ENCODE data around the gene TMEM63C.

Gene TMEM63C

DNA sequence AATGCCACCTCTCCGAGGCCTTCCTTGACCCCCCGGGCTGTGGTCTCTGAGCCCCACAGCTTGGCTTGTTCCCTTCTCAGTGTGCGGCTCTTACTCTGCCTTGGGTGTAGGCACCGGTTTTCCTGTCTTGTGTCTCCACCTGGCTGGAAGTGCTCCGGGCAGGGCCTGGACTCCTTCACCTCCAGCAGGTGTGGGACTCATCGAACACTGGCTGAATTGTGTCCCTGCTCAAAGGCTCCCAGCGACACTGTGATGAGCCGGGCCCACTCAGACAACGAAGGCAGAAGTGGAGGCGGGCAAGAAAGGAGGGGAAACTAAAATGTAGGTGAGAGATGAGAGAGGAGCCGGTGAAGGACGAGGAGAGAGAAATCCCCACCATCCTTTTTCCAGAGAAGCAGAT, 18.0 kb downstream of the TMEM63C start:
- no peak for DNase-seq

DNA sequence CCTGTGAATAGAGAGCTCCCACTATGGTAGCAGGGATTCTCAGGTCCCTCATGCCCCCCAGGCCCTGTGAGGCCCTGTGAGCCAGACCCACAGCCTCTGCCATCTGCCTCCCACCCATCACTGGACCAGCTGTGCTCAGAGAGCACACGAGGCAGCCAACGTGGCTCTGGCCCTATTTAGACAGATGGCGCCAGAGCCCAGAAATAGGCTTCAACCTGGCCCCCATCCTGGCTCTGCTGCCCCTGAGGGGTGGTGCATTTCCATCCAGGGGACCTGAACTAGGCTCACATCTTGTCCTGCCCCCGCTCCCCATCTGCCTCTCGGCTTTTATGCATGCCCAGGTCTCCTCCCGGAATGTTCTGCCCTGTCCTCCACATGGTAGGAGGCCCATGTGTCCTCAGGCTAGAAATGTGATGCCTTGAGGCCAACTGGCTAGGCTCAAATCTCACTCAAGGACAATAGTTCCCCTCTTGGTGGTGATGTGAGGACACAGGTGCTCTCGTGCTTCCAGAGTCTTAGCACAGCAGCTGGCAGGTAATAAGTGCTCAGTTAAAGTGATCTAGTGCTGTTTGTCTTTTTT, 18.9 kb downstream of the TMEM63C start:
- DNase-seq, result no peak

DNA sequence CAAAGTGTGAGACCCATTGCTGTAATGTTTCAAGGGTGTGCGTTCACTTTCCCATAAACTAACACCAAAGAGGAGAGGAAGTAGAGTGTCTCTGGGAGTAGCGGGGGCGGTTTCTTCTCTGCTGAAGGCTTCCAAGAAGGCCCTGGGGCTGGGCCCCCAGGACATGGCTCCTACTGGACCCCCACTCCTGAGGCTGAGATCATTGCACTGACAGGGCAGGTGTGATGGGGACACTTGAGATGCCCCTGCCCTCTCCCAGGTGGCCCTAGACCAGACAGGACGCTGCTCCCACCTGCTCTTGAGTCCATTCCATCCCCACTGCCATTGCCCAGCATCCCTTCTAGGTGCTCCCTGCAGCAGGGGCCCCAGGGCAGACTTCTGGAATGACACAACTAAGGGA, 20.1 kb downstream of the TMEM63C start:
- DNase-seq, result no peak

DNA sequence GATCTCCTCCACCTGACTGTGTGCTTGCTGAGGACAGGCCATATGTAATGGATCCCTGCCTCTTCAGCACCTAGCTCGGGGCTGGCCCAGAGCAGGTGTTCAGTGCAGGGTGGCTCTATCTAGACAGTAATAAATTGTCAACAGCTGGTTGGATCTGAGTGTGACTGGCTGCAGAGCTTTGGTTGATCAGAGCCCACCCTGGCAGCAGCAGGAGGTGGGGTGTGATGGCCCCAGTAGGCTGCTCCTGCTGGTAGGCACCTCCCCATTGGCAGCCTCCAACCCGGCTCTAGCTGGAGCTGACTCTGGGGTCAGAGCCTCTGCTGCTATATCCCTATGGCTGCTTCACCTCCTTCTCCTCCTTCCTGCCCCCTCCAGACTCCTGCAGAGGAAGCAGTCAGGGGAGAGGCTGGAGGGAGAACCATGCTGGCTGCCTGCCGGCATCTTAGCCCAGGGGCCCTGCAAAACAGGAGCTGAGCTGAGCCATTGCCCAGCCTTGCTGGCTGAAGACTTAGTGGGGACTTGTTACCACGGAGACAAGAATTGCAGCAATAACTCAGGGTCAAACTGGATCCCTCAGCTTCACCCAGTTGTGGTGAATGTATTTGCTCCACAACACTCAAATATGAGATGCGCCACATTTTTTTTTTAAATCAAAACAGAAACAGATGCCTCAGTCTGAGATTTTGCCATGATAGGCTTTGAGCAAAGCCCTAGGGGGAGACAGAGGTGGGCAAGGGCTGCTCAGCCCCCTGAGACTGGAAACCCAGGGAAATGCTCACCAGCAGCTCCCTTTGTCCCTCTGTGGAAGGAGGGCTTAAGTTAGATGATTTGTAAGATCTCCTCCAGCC, 22.2 kb downstream of the TMEM63C start:
- DNase-seq, result no peak

DNA sequence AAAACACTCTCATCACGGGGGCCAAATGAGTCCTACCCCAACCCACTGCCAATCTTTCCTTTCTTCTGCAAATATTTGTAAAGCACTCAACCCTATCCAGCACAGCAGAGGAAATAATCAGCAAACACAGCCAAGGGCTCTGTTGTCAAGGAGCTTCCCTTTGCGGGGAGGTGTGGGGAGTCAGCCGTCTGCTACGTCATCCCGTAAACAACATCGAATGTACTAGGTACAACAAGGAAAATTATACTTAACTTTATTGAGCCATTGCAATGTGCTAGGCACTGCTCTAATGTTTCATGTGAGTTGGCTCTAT, 22.8 kb downstream of the TMEM63C start:
- no peak for DNase-seq

DNA sequence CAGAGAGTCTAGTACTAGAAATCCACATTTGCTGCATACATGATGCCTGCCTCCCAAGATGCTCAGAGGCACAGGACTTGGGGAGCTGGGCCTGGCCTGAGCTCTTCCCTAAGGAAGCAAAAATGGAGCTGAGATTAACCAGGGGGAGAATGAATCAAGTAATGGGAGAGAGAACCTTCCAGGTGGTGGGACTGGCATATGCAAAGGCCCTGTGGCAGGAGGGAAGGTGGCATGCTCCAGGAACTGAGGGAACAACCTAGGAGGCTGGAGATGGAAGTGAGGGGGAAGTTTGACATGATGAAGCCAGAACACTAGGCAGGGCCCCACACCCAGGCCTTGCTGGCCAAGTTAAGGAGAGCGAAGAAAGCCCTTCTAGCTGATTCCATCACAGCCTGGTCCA, 23.3 kb downstream of the TMEM63C start:
- DNase-seq, result no peak

DNA sequence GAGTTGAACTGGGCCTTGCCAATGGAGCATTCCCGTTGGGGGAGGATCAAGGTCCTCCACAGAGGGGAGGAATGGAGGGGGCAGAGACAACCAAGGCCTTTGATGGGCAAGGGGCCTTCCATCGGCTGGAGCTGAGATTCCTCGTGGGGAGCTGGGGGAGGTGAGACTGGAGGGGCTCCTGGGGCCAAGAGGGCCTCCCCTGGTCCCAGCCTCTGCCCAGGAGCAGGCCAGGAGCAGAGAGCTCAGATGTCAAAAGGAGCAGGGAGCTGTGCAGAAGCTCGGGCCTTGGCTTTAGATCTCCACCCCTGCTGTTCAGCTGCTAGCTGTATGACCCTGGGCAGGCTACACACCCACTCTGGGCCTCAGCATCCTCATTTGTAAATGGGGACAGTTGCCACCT, 24.0 kb downstream of the TMEM63C start:
- DNase-seq, result no peak

DNA sequence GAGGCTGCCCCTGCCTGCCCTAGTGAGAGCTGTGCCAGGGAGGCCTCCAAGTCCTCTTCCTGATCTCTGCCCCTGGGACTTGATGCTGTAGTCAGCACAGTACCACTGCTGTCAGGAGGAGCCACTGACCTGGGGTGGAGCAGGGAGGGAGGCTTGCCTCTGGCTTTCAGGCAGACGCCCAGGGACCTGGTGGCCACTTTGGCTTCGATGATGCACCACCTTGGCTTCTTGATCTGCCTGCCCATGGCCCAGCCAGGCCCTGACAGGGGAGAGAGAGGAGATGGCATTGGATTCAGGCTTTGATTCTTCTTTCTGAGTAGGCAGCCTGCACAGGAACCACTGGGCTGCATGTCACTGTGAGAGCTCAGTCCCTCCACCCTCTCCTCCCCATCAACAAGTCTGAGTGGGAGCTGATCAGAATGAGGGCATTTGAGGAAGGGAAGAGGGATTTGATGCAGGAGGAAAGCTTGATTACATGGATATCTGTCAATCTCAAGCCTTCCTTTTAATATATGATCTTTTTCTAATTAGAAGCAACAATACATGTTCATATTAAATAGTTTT, 24.7 kb downstream of the TMEM63C start:
- no peak for DNase-seq

DNA sequence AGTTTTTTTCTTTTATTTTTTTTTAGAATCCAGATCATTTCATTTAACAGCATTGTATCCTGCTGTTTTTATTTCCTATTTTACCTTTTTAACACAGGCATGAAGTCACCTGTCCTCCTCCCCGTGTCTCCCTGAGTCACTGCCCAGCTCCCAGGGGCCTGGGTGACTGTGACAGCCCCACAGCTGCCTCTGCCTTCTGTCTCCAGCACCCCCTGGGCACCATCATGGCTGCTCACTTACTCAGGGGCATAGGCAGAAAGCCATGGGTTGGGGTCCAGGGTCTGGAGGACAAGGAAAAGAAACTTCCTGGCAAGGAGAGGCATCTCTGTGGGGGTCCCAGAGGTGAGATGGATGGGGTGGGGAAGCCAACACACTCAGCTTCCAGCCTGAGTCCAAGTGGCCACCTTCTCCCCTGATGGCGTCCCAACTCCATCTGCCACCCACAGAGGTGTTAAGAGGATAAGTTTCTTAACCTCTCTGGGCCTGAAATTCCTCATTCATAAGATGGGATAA, 25.3 kb downstream of the TMEM63C start:
- DNase-seq, result no peak

DNA sequence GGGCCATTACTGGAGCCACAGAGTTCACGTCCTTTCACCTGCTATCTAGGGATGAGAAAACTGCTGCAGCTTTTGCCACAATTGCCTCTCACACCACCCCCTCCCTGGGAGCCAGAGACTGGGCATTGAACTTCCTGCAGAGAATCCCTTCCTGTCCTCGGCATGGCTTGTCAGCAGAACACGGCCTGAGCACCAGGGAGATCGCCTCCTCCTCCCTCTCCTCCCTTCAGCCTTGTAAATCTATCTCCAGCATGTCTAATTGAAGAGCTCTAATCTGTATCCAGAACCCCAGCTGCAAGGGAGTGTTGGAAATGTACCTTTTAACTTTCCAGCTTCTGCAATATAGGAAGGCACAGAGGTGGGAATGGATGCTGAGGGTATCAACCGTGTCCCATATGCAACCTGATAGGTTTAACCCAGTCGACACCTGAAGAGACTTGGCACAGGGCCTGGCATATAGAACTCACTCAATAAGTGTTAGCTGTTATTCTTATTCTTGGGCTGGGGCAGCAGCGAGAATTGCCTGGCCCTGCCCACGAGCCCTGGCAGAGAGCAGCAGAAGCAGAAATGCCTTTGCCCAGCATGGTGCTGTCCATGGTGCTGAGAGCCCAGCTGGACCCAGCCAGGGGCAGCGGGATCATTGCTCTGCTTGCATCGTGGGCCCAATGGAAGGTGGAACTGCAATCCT, 26.8 kb downstream of the TMEM63C start:
- DNase-seq, result peak; percentile 50

DNA sequence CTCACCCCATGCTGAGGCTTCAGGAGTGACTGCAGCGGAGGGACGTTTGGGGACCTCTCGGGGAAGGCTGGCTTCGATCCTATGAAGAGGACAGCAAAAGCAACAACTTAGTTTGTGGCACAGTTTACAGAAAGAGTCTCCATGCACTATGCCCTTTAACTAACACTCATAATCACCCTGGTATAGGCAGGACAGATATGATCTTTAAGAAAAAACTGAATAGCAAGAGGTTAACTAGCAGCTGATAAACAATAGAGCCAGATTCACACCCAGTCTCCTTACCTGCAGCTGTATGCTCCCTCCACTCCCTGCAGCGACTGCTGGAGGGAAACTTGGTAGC, 27.4 kb downstream of the TMEM63C start:
- no peak for DNase-seq

DNA sequence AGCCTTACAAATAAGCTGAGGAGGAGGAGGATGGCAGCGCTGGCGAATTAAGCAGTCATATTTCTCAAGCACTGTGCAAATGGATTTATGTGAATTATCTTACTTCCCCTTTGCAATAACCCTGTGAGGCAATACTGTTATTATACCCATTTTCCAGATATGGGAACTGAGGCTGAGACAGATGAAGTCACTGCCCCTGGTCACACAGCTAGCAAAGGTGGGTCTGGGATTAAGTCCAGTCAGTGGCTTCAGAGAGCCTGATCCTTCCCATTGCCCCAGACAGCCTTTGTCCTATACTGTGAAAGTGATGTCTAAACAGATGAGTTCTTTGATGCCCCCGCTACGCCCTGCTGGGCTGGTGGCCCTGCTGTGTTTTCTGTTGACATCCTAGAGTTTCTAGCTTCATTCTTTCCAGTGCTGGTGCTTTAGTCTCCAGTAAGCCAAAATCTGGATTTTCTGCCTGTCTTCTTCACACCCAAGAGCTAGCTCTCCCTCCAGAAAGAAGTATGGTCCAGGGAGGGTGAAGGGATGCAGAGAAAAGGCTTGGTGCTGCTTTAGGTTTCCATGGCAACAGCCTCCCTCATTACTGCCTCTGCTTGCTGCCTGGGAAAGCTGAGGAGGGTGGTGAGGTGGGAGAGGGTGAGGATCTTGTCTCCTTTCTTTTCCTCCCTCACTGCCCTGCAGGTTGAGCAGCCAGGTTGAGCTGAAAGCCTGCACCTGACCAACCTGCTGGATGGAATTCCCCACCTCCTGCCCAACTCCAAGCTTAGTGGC, 30.7 kb downstream of the TMEM63C start:
- DNase-seq, result no peak

DNA sequence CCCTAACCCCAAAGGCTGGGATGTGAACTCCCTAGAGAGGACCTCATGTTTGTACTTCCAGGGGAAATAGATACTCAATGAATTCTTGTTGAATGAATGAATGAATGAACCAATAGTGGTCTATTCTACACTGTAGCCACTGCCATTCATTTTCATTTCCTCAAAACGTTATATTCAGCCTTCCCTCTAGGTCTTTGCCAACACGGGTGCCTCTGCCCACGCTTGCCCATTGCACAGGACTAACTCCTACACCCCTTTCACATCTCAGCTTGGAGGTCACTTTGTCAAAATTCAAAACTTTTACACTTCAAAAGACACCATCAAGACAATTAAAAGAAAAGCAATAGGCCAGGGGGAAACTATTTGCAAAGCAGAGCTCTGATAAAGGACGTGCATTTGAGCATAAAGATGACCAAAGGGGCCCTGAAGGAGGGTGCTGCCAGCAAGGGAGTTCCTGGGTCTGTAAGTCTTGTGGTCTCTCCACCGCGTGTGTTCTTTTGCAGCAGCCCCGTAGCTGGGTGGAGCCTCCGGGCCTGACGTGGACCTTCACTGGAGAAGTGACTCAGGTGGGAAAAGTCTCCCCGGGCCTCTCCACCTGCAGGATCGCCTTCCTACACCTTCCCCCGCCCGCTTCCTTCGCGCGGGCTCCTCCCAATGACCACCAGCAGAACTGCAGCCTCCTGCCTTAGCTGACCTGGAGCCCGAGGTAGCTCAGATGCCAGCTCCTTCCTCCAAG, 31.5 kb downstream of the TMEM63C start:
- peak; percentile 18 for DNase-seq

DNA sequence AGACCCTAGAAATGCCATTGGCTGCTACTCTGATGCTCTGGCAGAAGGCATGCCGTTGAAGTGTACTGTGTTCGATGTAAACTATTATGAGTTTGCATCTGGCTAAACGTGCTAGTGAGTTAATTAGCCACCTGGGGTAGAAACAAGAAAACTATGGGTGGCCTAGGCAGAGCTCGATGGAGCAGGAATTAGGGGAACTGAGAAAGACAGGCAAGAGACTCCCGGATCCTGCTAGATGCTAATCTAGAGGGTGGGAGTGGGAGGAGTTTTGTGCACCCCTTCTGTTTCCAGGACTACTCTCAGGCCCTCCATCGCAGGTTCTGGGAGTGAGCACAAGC, 32.0 kb downstream of the TMEM63C start:
- DNase-seq, result no peak

DNA sequence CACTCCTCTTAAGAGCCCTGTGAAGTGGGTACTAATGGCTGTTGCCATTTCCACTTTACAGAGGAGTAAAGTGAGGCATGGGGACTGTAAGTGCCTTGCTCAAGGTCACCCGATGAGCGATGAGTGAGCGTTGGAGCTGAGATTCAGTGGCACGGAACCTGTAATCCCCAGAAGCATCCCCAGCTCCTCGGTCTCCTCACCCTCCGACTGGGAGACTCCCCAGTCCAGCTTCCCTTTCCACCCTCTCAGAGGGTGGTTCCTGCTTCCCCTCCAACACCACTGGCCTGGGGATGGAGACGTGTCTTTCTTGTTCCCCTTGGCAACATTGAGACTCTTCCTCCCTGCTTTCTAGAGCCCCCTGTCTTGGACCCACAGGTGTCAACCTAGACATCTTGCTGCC, 32.6 kb downstream of the TMEM63C start:
- no peak for DNase-seq

DNA sequence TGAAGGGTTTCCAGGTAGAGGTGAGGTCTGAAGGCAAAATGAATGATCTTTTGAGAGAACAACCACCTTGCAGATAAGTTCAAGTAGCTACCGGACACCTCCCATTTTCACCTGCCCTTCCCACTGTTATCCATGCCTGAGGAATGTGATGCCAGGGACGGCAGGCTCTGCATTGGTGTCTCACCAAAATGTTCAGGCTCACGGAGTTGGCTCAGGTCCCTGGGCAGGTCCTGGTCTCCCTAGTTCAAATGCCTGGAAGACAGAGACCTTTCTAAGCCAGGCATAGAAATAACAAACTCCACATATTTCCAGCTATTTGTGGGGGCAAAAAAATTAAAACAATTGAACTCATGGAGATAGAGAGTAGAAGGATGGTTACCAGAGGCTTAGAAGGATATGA, 36.0 kb downstream of the TMEM63C start:
- no peak for DNase-seq

DNA sequence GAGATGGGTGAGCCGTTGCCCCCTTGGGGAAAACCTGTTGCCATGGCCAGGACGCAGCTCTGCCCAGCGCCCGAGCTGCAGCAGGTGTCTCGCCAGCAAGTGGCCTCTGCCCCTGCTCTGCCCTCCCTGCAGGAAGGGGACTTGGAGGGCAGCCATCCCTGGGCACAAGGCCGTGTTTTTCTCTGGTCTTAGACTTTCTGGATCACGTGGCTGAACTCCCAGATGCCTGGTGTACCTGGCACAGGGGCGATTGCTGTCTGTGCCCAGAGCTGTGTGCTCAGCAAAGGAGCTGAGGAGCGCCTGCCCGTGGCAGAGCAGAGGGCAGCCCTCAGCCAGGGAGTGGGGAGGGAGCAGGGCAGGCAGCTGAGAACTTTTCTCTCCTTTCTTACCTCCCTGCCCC, 38.0 kb downstream of the TMEM63C start:
- no peak for DNase-seq

DNA sequence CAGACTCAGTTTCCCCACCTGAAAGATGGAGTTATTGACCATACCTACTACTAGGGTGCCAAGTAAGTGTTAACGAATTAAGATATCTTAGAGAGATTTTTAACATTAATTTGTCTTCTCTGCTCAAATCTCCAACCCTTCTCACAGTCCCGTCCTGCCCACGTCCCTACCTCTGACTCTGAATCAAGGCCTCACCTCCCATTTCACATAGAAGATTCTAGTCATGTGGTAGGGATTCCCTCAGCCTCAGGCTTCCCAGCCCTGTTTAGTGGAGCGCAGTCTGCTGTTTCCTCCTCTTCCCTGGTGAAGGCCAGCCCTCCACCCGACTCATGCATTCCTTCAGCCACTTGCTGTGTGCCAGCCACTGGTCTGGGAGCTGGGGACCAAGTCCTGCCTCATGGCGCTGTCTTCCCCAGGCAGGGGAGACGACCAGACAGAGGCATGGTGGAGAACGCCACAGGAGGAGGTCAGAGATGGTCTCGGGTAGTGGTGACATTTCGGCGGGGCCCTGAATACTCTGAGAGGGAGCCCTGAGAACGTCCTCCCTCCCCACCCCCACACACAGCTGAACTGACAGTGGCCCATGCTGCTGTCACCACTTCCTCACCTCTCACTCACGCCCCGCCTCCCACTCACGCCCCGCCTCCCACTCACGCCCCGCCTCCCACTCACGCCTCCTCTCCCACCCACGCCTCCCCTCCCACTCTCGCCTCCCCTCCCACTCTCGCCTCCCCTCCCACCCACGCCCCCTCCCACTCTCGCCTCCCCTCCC, 38.8 kb downstream of the TMEM63C start:
- DNase-seq, result no peak

DNA sequence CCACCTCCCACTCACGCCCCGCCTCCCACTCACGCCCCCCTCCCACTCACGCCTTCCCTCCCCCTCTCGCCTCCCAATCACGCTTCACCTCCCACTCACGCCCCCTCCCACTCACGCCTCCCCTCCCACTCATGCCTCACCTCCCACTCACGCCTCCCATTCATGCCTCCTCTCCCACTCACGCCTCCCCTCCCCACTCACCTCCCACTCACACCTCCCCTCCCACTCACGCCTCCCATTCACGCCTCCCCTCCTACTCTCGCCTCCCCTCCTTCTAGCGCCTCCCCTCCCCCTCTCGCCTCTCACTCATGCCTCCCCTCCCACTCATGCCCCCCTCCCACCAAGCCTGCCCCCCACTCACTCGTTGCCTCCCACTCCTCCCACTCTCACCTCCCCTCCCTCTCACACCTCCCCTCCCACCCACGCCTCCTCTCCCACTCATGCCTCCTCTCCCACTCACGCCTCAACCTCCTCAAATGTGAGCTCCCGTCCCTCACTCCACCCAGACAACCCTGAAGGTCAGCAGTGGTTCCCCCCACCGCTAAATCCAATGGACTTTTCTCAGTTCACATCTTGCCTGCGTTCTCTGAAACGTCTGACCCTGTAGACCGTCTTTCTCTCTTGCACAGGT, 39.8 kb downstream of the TMEM63C start:
- no peak for DNase-seq

DNA sequence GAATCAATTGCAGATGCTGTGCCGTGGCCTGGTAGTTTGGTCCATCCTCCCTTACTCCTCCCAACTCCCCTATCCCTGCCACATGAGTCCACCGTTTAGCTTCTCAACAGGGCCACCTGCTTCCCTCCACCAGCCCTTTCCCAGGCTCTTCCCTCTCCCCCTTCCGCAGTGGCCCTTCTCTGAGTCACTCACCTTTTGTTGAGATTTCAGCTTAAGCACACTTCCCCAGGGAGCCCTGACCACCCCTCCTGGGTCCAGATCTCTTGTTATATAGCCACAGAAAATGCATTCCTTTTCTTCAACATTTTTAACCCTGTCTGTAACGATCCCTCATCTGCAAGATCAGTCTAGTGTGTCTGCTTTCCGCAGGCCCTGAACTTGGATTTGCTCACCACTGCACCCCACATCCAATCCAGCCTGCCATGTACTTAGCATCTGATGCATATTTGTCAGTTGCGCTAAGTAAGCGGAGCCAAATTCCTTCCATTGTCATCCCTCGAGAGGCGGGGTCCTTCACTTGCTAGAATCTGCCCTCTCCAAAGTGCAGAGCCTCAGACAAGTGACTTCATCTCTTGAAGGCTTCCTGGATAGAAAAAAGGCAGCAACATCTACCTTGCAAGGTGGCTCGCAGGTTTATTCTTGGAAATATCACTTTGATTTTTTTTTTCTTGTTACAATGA, 41.1 kb downstream of the TMEM63C start:
- DNase-seq, result no peak

DNA sequence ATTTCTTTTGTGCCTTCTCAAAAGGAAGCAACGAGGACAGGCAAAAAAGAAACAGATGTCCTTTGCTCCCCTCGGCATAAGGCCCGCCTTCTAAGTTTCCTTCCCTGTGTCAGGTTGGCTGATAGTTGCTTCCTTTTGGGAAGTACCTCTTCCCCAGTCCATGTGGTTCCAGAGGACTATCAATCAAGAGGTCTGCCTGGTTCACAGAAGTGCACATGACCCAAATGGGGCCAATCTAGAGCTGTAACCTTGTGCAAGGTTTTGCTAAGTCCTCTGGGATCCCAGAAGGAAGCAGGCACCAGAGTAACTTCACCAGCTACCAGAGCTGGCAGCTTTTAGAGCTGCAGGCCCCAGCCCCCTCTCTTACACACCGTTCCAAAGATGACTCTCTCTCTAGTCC, 42.6 kb downstream of the TMEM63C start:
- DNase-seq, result no peak
